NCI-H526 treated with DMSO at 0.1 percent for 48 hours (cell line): Measurements from ENCODE around the gene CWC15.
A peak's percentile ranks its signal among the peaks of the same experiment; 100 is the strongest.
"Not testable (repeated sequence)": the region's sequence is repeated elsewhere in the genome, so short reads cannot be mapped to it uniquely, and the experiment has no call there.

ENCODE experiments used
- DNase-seq: peaks from one replicate; lab custom pipeline; 2025; lab: John Stamatoyannopoulos, UW

The CWC15 gene

GRCh38 chr11:94954753-94955152 lies 18.6 kb downstream of the CWC15 start:
- DNase-seq: no peak

DNA sequence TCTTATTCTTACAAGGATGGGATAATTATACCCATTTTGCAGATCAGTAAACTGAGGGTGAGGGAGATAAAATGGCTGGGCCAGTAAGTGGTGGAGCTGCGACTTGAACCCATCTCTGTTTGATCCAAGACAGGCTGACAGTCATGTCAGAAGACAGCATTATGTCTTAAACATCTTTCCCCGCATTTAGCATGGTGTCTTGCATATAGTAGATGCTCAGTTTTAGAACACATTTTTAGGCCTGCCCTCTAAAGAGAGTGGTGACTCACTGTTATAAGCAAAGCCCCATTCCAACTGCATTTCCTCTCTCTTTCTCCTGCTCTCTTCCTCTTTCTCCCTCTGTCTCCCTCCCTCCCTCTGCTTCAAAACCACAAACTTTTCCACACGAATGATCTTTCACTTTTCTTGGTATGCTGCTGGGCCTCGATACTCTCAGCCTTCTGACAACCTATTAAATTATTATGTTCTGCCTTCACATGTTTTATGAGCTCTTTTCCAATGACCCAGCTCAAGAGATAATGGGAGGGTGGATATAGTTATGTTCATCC lies 25.2 kb downstream of the CWC15 start:
- DNase-seq: no peak

- no peak for DNase-seq
Measured at GRCh38 chr11:94946812-94947211, 26.5 kb downstream of the CWC15 start.

DNA sequence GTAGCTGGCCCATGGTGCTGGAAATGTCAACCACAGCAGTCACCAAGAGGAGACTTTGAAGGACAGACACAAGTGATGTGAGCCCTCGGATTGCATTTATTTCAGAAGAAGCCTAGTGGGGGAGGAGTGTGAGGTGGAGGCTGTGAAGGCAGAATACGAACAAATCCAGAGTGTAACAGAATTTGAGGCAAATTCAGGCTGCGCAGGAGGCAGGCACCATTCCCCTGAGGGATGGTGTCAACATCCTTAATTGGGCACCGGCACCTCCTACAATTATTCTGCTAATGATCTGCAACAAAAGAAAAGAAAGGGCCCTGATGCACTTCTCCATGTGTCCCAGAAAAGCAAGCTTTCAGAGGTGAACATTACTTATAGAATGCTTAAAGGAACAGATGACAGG lies 32.2 kb downstream of the CWC15 start:
- no peak for DNase-seq

GRCh38 chr11:94939346-94939745 lies 34.0 kb downstream of the CWC15 start:
- DNase-seq: no peak

DNA sequence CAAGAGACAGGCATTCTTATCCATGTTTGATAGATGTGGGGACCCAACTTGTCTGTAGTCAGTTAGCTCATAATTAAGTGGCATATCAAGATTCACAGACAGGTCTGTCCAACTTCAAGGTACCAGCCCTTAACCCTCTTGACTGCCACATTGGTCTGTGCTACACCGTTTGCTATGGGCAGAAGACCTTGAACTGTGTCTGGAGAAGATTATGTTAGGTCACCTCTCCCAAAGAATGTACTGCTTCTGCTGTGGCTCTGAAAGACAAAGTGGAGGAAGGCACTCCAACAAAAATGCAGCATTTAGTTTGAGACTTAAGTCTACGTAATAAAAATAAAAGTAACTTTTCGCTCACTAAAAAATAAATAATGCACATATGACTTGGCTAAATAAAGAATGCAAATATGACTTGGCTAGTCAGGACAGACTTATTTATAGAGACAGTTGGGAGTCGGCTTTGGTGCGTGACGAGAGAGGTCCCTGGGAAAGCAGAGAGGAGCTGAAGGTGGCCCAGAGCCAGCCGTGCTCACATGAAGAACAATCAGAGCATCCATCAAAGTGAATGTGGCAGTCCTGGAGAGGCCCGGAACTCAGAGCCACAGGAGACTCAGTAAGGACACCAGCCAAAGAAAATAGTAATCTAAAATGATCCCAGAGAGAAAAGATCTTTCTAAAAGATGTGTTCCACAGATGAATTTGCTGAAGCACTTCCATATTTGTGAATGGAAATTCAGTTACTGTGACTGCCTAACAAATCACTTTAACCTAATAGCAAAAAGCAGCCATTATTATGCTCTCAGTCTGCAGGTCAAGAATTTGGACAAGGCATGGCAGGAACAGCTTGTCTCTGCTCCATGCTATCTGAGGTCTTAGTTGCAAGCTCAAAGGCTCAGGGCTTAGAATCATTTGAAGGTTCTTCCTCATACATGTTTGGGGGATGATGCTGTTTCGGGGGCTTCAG lies 35.0 kb downstream of the CWC15 start:
- peak; percentile 43 for DNase-seq

DNA sequence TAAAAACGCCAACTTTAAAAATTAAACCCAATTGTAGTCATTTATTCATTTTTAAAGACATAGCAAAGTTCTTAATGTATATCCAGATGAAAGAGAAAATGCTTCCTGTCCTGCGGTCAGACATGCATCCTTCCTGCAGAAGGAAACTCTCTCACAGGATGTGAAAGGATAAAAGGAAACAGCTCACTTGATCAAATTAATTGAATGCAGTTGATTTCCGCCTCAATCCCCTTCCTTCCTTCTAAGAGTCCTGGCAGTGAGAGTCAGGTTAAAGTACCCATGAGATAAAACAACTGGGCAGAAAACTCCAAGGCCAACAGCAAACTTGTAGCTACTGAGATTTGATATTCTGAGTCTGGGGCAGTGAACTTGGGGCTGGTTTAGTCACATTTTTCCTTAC lies 38.5 kb downstream of the CWC15 start:
- DNase-seq: no peak

GRCh38 chr11:94934362-94934761 lies 39.0 kb downstream of the CWC15 start:
- no peak for DNase-seq

DNA sequence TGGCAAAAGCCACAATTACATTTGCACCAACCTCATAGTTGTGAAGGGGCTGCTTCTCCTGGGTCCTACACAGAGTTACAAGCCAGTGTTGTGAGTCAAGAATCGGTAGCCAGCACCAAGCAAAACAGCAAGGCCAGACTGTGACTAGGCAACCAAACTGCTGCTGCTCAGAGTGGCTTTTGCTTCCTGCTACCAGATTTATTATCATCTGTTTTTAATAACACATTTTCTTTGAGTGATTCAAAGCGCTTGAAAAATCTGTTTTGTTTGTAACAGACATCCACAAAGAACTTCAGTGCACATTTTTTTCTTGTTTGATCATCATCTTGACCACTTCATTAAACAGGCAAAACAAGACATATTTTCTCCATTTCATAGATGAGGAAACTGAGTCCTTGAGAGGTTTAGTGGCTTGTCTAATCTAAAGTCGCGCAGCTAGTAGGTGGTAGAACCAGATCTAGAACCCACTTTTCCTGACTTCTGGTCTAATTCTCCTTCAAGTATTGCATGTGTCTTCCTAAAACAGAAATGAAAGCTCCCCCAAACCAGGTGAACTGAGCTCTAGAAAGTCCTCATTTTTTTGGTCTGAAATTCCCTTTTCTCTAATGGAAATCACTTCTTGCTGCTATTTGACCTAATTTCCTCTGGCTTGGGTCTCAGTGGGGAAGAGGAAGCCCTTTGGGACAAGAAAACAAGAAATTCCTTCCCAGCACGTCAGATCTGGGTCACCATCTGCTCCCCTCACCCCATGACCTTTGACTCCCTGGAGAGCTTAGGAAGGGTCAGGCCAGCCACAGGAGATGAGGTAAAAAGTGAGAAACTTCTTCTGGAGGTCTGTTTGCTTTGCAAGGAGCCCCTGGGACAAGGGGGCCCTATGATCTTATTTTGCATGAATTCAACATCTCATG lies 39.9 kb downstream of the CWC15 start:
- no peak for DNase-seq

- DNase-seq: no peak
Measured at GRCh38 chr11:94932503-94932902, 40.9 kb downstream of the CWC15 start.

- DNase-seq: not testable (repeated sequence)
Measured at GRCh38 chr11:94932072-94932471, 41.3 kb downstream of the CWC15 start.

- no peak for DNase-seq
Measured at GRCh38 chr11:94928117-94928990, 45.0 kb downstream of the CWC15 start.

- no peak for DNase-seq
Measured at GRCh38 chr11:94926698-94927237, 46.6 kb downstream of the CWC15 start.

DNA sequence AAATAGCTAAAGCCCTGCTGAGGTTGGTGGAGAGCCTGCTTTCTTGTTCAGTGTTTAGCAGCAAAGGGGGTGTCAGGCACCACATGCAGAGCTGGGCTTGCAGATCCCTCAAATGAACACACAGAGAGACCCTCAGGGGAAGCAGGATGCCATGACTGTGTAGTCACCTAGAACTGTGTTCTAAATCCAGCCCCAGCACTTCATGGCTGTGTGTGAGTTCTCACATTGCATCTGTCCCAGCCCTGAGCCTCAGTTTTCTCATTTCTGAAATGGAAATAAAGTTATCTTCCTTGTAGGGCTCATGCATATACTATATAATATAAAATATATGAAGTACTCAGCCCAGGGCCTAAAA lies 47.1 kb downstream of the CWC15 start:
- DNase-seq: no peak

DNA sequence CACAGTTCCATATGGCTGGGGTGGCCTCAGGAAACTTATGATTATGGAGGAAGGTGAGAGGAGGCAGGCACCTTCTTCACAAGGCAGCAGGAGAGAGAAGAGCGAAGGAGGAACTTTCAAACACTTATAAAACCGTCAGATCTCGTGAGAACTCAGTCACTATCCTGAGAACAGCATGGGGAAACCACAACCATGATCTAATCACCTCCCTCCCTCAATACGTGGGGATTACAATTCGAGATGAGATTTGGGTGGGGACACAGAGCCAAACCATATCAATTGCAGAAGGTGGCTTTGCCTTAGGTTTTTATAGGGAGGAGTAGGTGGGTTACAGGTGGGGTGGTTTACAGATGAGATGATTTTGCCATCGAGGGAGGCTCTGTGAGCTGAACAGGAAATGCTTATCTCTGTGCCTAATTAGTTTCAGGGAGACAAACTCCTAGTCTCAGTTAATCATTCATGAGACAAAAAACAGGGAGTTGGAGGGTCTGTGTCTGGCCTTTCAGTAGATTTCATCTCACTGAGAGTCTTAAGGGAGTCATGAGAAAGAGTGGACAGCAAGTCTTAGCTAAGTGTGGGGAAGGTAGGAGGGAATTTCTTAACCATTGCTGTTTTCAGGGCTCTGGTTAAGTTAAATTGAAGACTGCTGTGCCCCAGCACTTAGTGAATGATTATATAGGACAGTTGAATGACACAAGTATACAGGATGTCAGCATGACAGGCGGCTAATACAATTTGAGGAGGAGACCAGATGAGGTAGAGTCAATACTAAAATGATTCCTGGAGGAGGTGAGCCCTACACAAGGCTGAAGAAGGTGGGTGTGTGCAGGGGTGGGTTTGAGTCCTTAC lies 47.7 kb downstream of the CWC15 start:
- no peak for DNase-seq

- DNase-seq: no peak
Measured at GRCh38 chr11:94924612-94925011, 48.7 kb downstream of the CWC15 start.

DNA sequence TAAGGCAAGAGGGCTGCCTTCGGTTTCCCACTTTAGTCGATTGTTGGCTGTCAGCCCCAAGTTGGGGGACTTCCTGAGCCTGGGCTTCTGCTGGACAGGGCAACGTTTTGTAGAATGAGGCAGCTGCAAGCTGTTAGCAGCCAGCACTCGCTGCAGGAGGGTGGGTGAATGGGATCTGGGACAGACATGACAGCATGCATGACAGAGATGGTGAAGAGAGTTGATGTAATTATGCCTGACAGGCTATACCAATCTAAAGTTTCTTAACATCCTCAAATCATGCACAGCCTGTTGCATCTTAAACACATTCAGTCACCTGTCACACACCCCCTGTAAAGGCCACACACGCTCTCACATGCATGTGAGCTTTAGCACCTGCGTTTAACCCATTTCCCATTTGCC lies 49.2 kb downstream of the CWC15 start:
- DNase-seq: no peak

DNA sequence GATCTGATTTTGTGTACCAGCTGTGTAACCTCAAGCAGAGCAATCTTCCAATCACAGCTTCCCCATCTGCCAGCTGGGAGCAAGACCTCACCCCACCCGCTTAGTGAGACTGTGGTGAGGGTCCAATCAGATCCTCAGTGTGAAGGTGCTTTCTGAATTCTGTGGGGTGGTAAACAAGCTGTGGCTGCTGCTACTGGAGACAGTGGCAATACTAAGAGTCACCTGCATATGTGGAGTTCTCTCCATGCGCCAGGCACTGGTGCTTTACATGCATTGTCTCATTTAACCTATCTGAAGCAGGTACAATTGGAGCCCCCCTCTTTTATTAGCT lies 50.4 kb downstream of the CWC15 start:
- DNase-seq: no peak

GRCh38 chr11:94922321-94923003 lies 50.9 kb downstream of the CWC15 start:
- no peak for DNase-seq

- no peak for DNase-seq
Measured at GRCh38 chr11:94920311-94920710, 53.0 kb downstream of the CWC15 start.
